T-cell (primary cell): ENCODE data around the gene LSM12. TPM values are rescaled to one million over a fixed set of nuclear protein-coding genes. Genes with fewer than 3 reads are reported as not detected.

Experiments used
- ATAC-seq, 4 experiments: fragments of 200-7000 bp in 3 of 4; fragments of 150-1000 bp in 1 of 4; cut with Tn5 transposase; replicated peaks in 1 of 4; 1 replicate in 3 of 4; 2 replicates in 1 of 4; pipeline ENCODE4 v1.10.0; 2021; ENCODE audit warnings: moderate library complexity in 3 of 4, mild to moderate bottlenecking in 2 of 4, moderate number of reproducible peaks in 1 of 4
- CTCF ChIA-PET, 2 donors: fragments of 300-600 bp; sonication (Branson Sonifier 250); formaldehyde crosslinking; loops; one replicate each; lab custom pipeline; 2022; ENCODE audit warnings: antibody characterized with exemption in 2 of 2; lab: Charles Lee
- POLR2A ChIA-PET, 2 donors: fragments of 300-600 bp; sonication (Branson Sonifier 250); formaldehyde crosslinking; loops; one replicate each; lab custom pipeline; 2022; ENCODE audit warnings: antibody characterized with exemption in 2 of 2; lab: Charles Lee
- DNase-seq, 35 experiments: peaks; one replicate each; pipeline versions ENCODE4 v3.0.0 to v3.0.0-alpha.2; 2013 to 2023
- H3K27ac ChIP-seq: one replicate; pipeline ENCODE4 v1.5.1; 2013; ENCODE audit warnings: low read length
- H3K27me3 ChIP-seq, 2 experiments: replicated peaks in 1 of 2; 1 replicate in 1 of 2; 2 replicates in 1 of 2; pipeline versions ENCODE4 v1.6.1 to v1.7.0; 2013; ENCODE audit warnings: low read length in 1 of 2, mixed read lengths in 1 of 2; ENCODE audit not compliant: control insufficient read depth in 2 of 2, insufficient read depth in 2 of 2; ENCODE audit errors: extremely low read depth in 1 of 2
- H3K36me3 ChIP-seq, 2 donors: 1 replicate in 1 of 2; 2 replicates in 1 of 2; pipeline versions ENCODE4 v1.6.1 to v1.7.0; 2013; ENCODE audit warnings: low read length in 1 of 2; ENCODE audit not compliant: control insufficient read depth in 2 of 2, insufficient read depth in 1 of 2; ENCODE audit errors: extremely low read depth in 1 of 2
- H3K4me1 ChIP-seq, 2 experiments: 1 replicate in 1 of 2; 2 replicates in 1 of 2; pipeline versions ENCODE4 v1.6.1 to v1.7.0; 2013; ENCODE audit warnings: low read length in 2 of 2, mixed read lengths in 1 of 2; ENCODE audit not compliant: insufficient read depth in 2 of 2, control insufficient read depth in 1 of 2; ENCODE audit errors: extremely low read depth in 1 of 2
- H3K4me3 ChIP-seq, 2 donors: 1 replicate in 1 of 2; 2 replicates in 1 of 2; pipeline versions ENCODE4 v1.5.1 to v1.7.0; 2013; ENCODE audit warnings: mild to moderate bottlenecking in 2 of 2, low read length in 1 of 2, moderate library complexity in 1 of 2; ENCODE audit not compliant: control insufficient read depth in 1 of 2; ENCODE audit errors: extremely low read depth in 1 of 2
- H3K9me3 ChIP-seq: 2 replicates; pipeline ENCODE4 v1.7.0; 2013
- H3K27ac Mint-ChIP-seq, 2 donors: one replicate each; pipeline ENCODE4 v1.8.0; 2020 to 2021; ENCODE audit warnings: mild to moderate bottlenecking in 2 of 2, mixed read lengths in 2 of 2
- H3K27me3 Mint-ChIP-seq, 2 donors: one replicate each; pipeline ENCODE4 v1.8.0; 2021 to 2022; ENCODE audit warnings: mixed read lengths in 2 of 2
- H3K36me3 Mint-ChIP-seq: one replicate; pipeline ENCODE4 v1.8.0; 2021; ENCODE audit warnings: mixed read lengths
- H3K4me1 Mint-ChIP-seq, 3 donors: one replicate each; pipeline ENCODE4 v1.8.0; 2020 to 2022; ENCODE audit warnings: mixed read lengths in 3 of 3, mild to moderate bottlenecking in 1 of 3
- H3K4me3 Mint-ChIP-seq, 3 donors: one replicate each; pipeline ENCODE4 v1.8.0; 2020 to 2022; ENCODE audit warnings: mild to moderate bottlenecking in 3 of 3, mixed read lengths in 3 of 3, moderate library complexity in 3 of 3
- H3K9me3 Mint-ChIP-seq, 3 donors: one replicate each; pipeline ENCODE4 v1.8.0; 2020 to 2022; ENCODE audit warnings: mixed read lengths in 3 of 3
- whole genome bisulfite sequencing: methylation state at CpG from one replicate; pipeline ENCODE4 v1.1.5; 2013; ENCODE audit warnings: missing lambda C conversion rate; ENCODE audit not compliant: insufficient coverage; 5-methylcytosine and 5-hydroxymethylcytosine counted together
- total RNA-seq, 35 experiments: library from RNA in 6 of 35; stranded (reverse) in 6 of 35; fragments of 120-200 nt in 1 of 35; gene quantifications; one replicate each; pipeline versions ENCODE4 v1.2.1 to v1.2.4 and lab custom pipeline; 2013 to 2026

LSM12 gene
- total RNA-seq, 5 donors from 2014 or later (not counting 1 experiment from before 2014, with no cell fraction given), result 29.4 to 39.0 (median 37.1) TPM

DNA sequence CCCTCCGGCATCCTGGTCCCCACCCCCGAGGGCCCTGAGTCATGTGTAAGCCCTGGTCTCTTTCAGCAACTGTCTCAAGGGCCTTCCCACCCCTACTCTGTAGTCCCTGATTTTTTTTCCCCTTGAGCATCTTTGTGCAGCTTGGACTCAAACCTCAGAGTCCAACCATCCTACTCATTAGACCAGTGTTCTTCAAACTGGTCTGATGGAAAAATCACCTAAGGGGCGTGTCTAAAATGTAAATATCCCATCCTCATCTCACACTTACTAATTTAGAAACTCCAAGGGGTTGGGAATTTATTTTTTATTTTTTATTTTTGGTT lies 4.7 kb upstream of the LSM12 start:
- Mint-ChIP-seq H3K4me3 (peak overlapping the region; percentile 93 to 97 (median 96)), H3K27ac (peak overlapping the region; percentile 91 to 94), H3K36me3 (peaks cover 6% of the 10 kb centered on the region), H3K27me3 (no peaks in the 10 kb centered on the region), H3K4me1 (peaks cover 38 to 47% (median 41%) of the 10 kb centered on the region in 3 donors), H3K9me3 (no peaks in the 10 kb centered on the region)
- WGBS, result 17% methylated on average over 1 of the region's 3 CpGs
- Histone ChIP-seq H3K9me3 (no peaks in the 10 kb centered on the region), H3K27me3 (no peaks in the 10 kb centered on the region), H3K4me3 (peak overlapping the region; percentile 66 to 74), H3K36me3 (peaks cover 5 to 9% of the 10 kb centered on the region in 2 donors), H3K27ac (peak overlapping the region; percentile 78), H3K4me1 (peaks cover 7 to 27% of the 10 kb centered on the region in 2 experiments)
- DNase-seq, result peak in 4 of 35 experiments; percentile 19 to 31 (median 26)
- ChIA-PET POLR2A (no interaction called here), CTCF (no interaction called here)
- ATAC-seq, result peak in 2 of 4 experiments; percentile 16 to 54

GRCh38 chr17:44070455-44071197 lies 4.2 kb upstream of the LSM12 start, which contains the start of gene G6PC3:
TSS of gene G6PC3 (plus strand) at chr17:44070735. CDS start at chr17:44070966, 231 bp downstream.
- Histone ChIP-seq H3K4me3 (peak within 1 kb of the TSS; percentile 66 to 74), H3K27me3 (no peaks in the 10 kb centered on the region), H3K9me3 (no peaks in the 10 kb centered on the region), H3K27ac (peak within 1 kb of the TSS; percentile 78), H3K36me3 (peaks cover 3 to 7% of the 10 kb centered on the region in 2 donors), H3K4me1 (peaks cover 10 to 31% of the 10 kb centered on the region in 2 experiments)
- DNase-seq, result peak in 34 of 35 experiments; percentile 17 to 79 (median 46)
- H3K4me3 Mint-ChIP-seq, result peak within 1 kb of the TSS; percentile 93 to 97 (median 96)
- ChIA-PET CTCF (interaction anchor here in 1 of 2 donors (0.6 kb wide), 1 partner anchor 851 kb away, joined by 3 read pairs; no protein-coding TSS in a partner anchor), POLR2A (no interaction called here)
- under 1% methylated on average over 47 of the region's 53 CpGs for WGBS
- H3K36me3 Mint-ChIP-seq, result peaks cover 3% of the 10 kb centered on the region
- no peaks in the 10 kb centered on the region for H3K27me3 Mint-ChIP-seq
- peaks cover 41 to 52% (median 43%) of the 10 kb centered on the region in 3 donors for H3K4me1 Mint-ChIP-seq
- peak within 1 kb of the TSS; percentile 91 to 94 for H3K27ac Mint-ChIP-seq
- ATAC-seq, result peak; percentile 54 to 64 (median 58)
- no peaks in the 10 kb centered on the region for H3K9me3 Mint-ChIP-seq

DNA sequence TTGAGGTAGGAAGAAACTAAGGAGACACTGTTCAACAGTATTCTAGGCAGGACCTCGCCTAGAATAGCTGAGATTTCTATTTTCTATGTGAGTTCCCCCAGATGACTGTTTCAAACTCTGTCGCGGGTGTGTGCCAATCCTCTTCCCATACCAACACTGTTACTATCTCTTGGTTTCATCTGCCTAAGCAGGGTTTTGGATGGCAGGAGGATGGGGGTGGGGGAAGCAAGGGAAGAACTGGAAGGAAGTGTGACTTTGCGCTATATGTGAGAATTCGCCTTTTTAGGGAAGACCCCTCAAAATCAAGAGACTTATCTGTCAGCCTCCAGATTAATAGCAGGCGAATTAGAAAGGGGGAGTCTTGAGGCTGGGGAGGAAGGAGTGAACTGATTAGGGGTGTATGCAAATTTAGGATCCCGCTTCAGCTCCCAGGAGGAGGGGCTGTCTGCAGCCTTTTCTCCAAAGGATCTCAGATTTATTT lies 3.5 kb upstream of the LSM12 start:
- H3K36me3 ChIP-seq, result peaks cover 3% of the 10 kb centered on the region in 2 donors
- CTCF ChIA-PET, result interaction anchor here in 1 of 2 donors (1.3 kb wide), 1 partner anchor 29 kb away, joined by 4 read pairs; no protein-coding TSS in a partner anchor
- H3K4me1 ChIP-seq, result peaks cover 14 to 37% of the 10 kb centered on the region in 2 experiments
- Mint-ChIP-seq H3K9me3 (no peaks in the 10 kb centered on the region), H3K27ac (peak overlapping the region; percentile 91 to 94), H3K4me3 (peak overlapping the region; percentile 93 to 97 (median 96)), H3K36me3 (no peaks in the 10 kb centered on the region), H3K27me3 (no peaks in the 10 kb centered on the region), H3K4me1 (peaks cover 45 to 57% (median 47%) of the 10 kb centered on the region in 3 donors)
- peak overlapping the region; percentile 66 to 74 for H3K4me3 ChIP-seq
- DNase-seq (no peak), ATAC-seq (no peak)
- H3K9me3 ChIP-seq, result no peaks in the 10 kb centered on the region
- no CpG with 5 or more reads among the region's 7 CpGs for WGBS
- H3K27me3 ChIP-seq, result no peaks in the 10 kb centered on the region
- H3K27ac ChIP-seq, result peak overlapping the region; percentile 78
- POLR2A ChIA-PET, result no interaction called here

GRCh38 chr17:44067545-44067940 lies 1.1 kb upstream of the LSM12 start:
- H3K4me1 ChIP-seq, result peaks cover 14 to 43% of the 10 kb centered on the region in 2 experiments
- no peaks in the 10 kb centered on the region for H3K27me3 Mint-ChIP-seq
- H3K36me3 Mint-ChIP-seq, result peaks cover 5% of the 10 kb centered on the region
- H3K4me3 ChIP-seq, result no peak overlapping the region
- DNase-seq, result no peak
- ATAC-seq, result no peak
- CTCF ChIA-PET, result no interaction called here
- H3K36me3 ChIP-seq, result peaks cover under 1 to 9% of the 10 kb centered on the region in 2 donors
- peak overlapping the region; percentile 25 to 90 (median 88) for H3K4me3 Mint-ChIP-seq
- H3K27me3 ChIP-seq, result no peaks in the 10 kb centered on the region
- POLR2A ChIA-PET, result interaction anchor here in 1 of 2 donors (0.5 kb wide), 1 partner anchor 56 kb away, joined by 3 read pairs; no protein-coding TSS in a partner anchor
- H3K9me3 ChIP-seq, result no peaks in the 10 kb centered on the region
- H3K9me3 Mint-ChIP-seq, result no peaks in the 10 kb centered on the region
- WGBS, result no CpG with 5 or more reads among the region's 9 CpGs
- peaks cover 55 to 70% (median 58%) of the 10 kb centered on the region in 3 donors for H3K4me1 Mint-ChIP-seq
- peak overlapping the region; percentile 79 for H3K27ac ChIP-seq
- H3K27ac Mint-ChIP-seq, result peak overlapping the region in 1 of 2 donors; percentile 88

DNA sequence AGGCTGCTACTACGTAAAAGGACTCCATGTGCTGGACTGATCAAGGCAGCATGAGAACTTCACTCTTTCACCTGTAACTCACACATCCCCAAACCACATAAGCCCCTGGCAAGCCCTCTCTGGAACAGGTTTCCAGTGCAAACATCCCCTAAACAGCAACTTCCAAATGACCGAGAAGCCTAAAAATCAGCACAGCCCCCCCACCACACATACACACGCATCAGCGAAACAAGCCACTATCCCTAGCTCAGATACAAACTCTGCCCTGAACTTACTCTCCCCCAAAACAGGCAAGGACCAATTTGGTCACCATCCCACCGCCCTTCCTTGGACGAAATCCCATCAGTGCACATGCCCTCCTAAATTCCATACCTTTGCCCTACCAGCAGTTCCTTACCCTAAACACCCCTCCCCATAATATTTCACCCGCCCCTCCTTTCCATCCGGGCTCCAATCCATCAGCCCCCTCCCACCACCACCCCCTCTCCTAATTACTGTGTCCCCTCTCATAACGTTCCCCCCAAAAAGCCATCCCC lies 735 bp downstream of the LSM12 start:
- Histone ChIP-seq H3K9me3 (no peaks in the 10 kb centered on the region), H3K27ac (peak overlapping the region; percentile 79), H3K27me3 (no peaks in the 10 kb centered on the region), H3K4me1 (peaks cover 14 to 31% of the 10 kb centered on the region in 2 experiments), H3K36me3 (peaks cover 5 to 17% of the 10 kb centered on the region in 2 donors), H3K4me3 (peak overlapping the region; percentile 70 to 74)
- ChIA-PET CTCF (interaction anchor here in 1 of 2 donors (0.6 kb wide), 1 partner anchor 28 kb away, joined by 4 read pairs; no protein-coding TSS in a partner anchor), POLR2A (interaction anchor here (0.6 kb wide), 2 partner anchors 72 to 103 kb away, joined by 3 to 4 read pairs; no protein-coding TSS in a partner anchor)
- Mint-ChIP-seq H3K27me3 (no peaks in the 10 kb centered on the region), H3K4me3 (peak overlapping the region; percentile 84 to 90 (median 88)), H3K36me3 (peaks cover 13% of the 10 kb centered on the region), H3K4me1 (peaks cover 52 to 69% (median 53%) of the 10 kb centered on the region in 3 donors), H3K9me3 (no peaks in the 10 kb centered on the region), H3K27ac (peak overlapping the region; percentile 83 to 92)
- DNase-seq, result peak in 3 of 35 experiments; percentile 16 to 44 (median 26)
- no peak for ATAC-seq
- WGBS, result 4% methylated on average over 8 of the region's 9 CpGs
